DND-41 (cell line): ENCODE data around the gene UHRF2.

ENCODE experiments used
- CTCF ChIP-seq: IDR thresholded peaks from 2 replicates; pipeline ENCODE4 v1.5.1; 2012; ENCODE audit warnings: borderline replicate concordance, low read length, moderate library complexity, mild to moderate bottlenecking; ENCODE audit not compliant: poor library complexity, severe bottlenecking; ENCODE audit errors: extremely low read depth
- EZH2 ChIP-seq: IDR thresholded peaks from 3 replicates; pipeline ENCODE4 v1.6.1; 2012; ENCODE audit warnings: borderline replicate concordance, low read depth, mild to moderate bottlenecking, moderate library complexity, low read length, inconsistent platforms; ENCODE audit not compliant: severe bottlenecking

DNA sequence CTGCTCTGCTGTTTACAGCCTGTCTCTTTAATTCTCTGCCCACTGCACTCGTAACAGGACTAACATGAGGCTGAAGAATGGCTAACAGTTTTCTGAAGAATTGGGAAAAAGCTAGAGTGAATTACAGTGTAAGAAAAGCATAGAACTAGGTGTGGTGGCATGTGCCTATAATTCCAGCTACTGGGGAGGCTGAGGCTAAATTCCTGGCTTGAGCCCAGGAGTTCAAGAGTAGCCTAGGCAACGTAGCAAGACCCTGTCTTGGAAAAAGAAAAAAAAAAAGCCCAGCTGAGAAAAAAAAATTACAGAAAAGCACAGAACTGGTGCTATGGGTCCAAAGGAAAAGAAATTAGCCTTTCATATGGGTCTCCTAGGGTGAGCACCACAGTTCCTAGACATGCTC, 13.9 kb upstream of the UHRF2 start:
- TF ChIP-seq EZH2 (no peak), CTCF (no peak)
